IPS DF 4.7 (cell line): ENCODE measurements around the gene DUXB.

Experiments
- DNase-seq: peaks from one replicate; pipeline ENCODE4 v3.0.0-alpha.2; 2013; ENCODE audit warnings: low spot score; ENCODE audit errors: extremely low read depth

DUXB gene

GRCh38 chr16:75701361-75701760, at the start of gene DUXB:
TSS of gene DUXB (minus strand) at chr16:75701461. CDS start at chr16:75701418, 43 bp downstream.
- no peak for DNase-seq

- DNase-seq = no peak
Measured at GRCh38 chr16:75750528-75750927, 49.3 kb upstream of the DUXB start.

GRCh38 chr16:75746359-75746758, 45.1 kb upstream of the DUXB start:
- no peak for DNase-seq

GRCh38 chr16:75745823-75746222, 44.6 kb upstream of the DUXB start:
- DNase-seq = no peak

GRCh38 chr16:75745242-75745641, 44.0 kb upstream of the DUXB start:
- DNase-seq = no peak

GRCh38 chr16:75742424-75743047, 41.3 kb upstream of the DUXB start:
- DNase-seq = peak; percentile 1

- DNase-seq = no peak
Measured at GRCh38 chr16:75733305-75734211, 32.3 kb upstream of the DUXB start.

GRCh38 chr16:75732871-75733270, 31.6 kb upstream of the DUXB start:
- DNase-seq = no peak

- no peak for DNase-seq
Measured at GRCh38 chr16:75727221-75727620, 26.0 kb upstream of the DUXB start.

GRCh38 chr16:75726390-75726789, 25.1 kb upstream of the DUXB start, which contains the start of gene CPHXL:
TSS of gene CPHXL (minus strand) at chr16:75726490. CDS start at chr16:75726442, 48 bp downstream.
- no peak for DNase-seq

- DNase-seq = no peak
Measured at GRCh38 chr16:75718452-75718851, 17.2 kb upstream of the DUXB start.

GRCh38 chr16:75714661-75715060, 13.4 kb upstream of the DUXB start:
- no peak for DNase-seq

GRCh38 chr16:75710344-75710743, 9.1 kb upstream of the DUXB start:
- no peak for DNase-seq

- no peak for DNase-seq
Measured at GRCh38 chr16:75703306-75703705, 2.0 kb upstream of the DUXB start.

- DNase-seq = no peak
Measured at GRCh38 chr16:75702242-75702641, 981 bp upstream of the DUXB start.

- no peak for DNase-seq
Measured at GRCh38 chr16:75697571-75697970, 3.7 kb downstream of the DUXB start.

- peak; percentile 16 for DNase-seq
Measured at GRCh38 chr16:75695708-75696107, 5.6 kb downstream of the DUXB start.

GRCh38 chr16:75687361-75687760, 13.9 kb downstream of the DUXB start:
- no peak for DNase-seq

GRCh38 chr16:75682308-75682707, 19.0 kb downstream of the DUXB start:
- no peak for DNase-seq

GRCh38 chr16:75679366-75679765, 21.9 kb downstream of the DUXB start:
- DNase-seq = no peak

GRCh38 chr16:75676909-75677308, 24.4 kb downstream of the DUXB start, which contains the start of gene CPHXL2:
TSS of gene CPHXL2 (minus strand) at chr16:75677009. CDS start at chr16:75676999, 10 bp downstream.
- DNase-seq = no peak

GRCh38 chr16:75667503-75667902, 33.8 kb downstream of the DUXB start:
- DNase-seq = no peak
